IMR-90 (cell line): ENCODE results near the gene DUSP10. TPM values are rescaled to one million over a fixed set of nuclear protein-coding genes. Genes with fewer than 3 reads are reported as not detected.

Experiments
- ATAC-seq: fragments of 200-7000 bp; cut with Tn5 transposase; 2 replicates; pipeline ENCODE4 v1.9.1; 2020; ENCODE audit warnings: low read depth, mild to moderate bottlenecking, moderate library complexity
- BruUV-seq: library from RNA; stranded (reverse); fragments of 400-500 nt; replicated peaks from 2 replicates; lab custom pipeline; 2021; lab: Mats Ljungman, UMichigan
- CTCF ChIA-PET: fragments of 300-600 bp; formaldehyde crosslinking; extraction: SDS; loops from one replicate; lab custom pipeline; 2021; ENCODE audit warnings: antibody characterized with exemption; lab: Yijun Ruan, JAX
- POLR2A ChIA-PET: fragments of 300-600 bp; sonication (Branson Sonifier 250); formaldehyde crosslinking; loops from one replicate; lab custom pipeline; 2022; ENCODE audit warnings: antibody characterized with exemption; ENCODE audit not compliant: unreplicated experiment; lab: Charles Lee
- DNase-seq: peaks from one replicate; pipeline ENCODE4 v3.0.0; 2013
- H2AFZ ChIP-seq: replicated peaks from 2 replicates; pipeline ENCODE3; 2013; ENCODE audit warnings: low read length, mild to moderate bottlenecking; ENCODE audit not compliant: poor library complexity
- H2AK5ac ChIP-seq: 2 replicates; pipeline ENCODE4 v1.6.1; 2013; ENCODE audit warnings: low read depth, low read length, inconsistent platforms
- H2AK9ac ChIP-seq: replicated peaks from 2 replicates; pipeline ENCODE3; 2013; ENCODE audit warnings: mild to moderate bottlenecking, low read depth, low read length, moderate library complexity; ENCODE audit not compliant: poor library complexity
- H2BK120ac ChIP-seq: 2 replicates; pipeline ENCODE4 v1.6.1; 2013; ENCODE audit warnings: low read depth, low read length, inconsistent platforms
- H2BK15ac ChIP-seq: 3 replicates; pipeline ENCODE4 v1.6.1; 2013; ENCODE audit warnings: low read depth, low read length, inconsistent platforms
- H2BK20ac ChIP-seq: 2 replicates; pipeline ENCODE4 v1.6.1; 2013; ENCODE audit warnings: low read depth, mild to moderate bottlenecking, inconsistent platforms, low read length, moderate library complexity
- H2BK5ac ChIP-seq: 2 replicates; pipeline ENCODE4 v1.6.1; 2013; ENCODE audit warnings: mild to moderate bottlenecking, low read depth, low read length, inconsistent platforms; ENCODE audit not compliant: poor library complexity, severe bottlenecking
- H3K14ac ChIP-seq: replicated peaks from 2 replicates; pipeline ENCODE4 v1.6.1; 2013; ENCODE audit warnings: low read depth, low read length, inconsistent platforms
- H3K18ac ChIP-seq: 2 replicates; pipeline ENCODE4 v1.6.1; 2013; ENCODE audit warnings: low read depth, low read length, control low read depth
- H3K23ac ChIP-seq: 2 replicates; pipeline ENCODE4 v1.6.1; 2013; ENCODE audit warnings: low read depth, low read length, inconsistent platforms
- H3K27ac ChIP-seq: 2 replicates; pipeline ENCODE4 v1.5.1; 2013; ENCODE audit warnings: mild to moderate bottlenecking, control low read depth, low read length; ENCODE audit not compliant: insufficient read depth
- H3K27me3 ChIP-seq: 2 replicates; pipeline ENCODE4 v1.6.1; 2013; ENCODE audit warnings: low read length; ENCODE audit not compliant: control insufficient read depth, insufficient read depth
- H3K36me3 ChIP-seq: 2 replicates; pipeline ENCODE4 v1.6.1; 2013; ENCODE audit warnings: low read length, mixed read lengths; ENCODE audit not compliant: control insufficient read depth, insufficient read depth
- H3K4ac ChIP-seq: 2 replicates; pipeline ENCODE4 v1.6.1; 2013; ENCODE audit warnings: low read depth, low read length, inconsistent platforms
- H3K4me1 ChIP-seq: 2 replicates; pipeline ENCODE4 v1.6.1; 2013; ENCODE audit warnings: low read length, mixed read lengths; ENCODE audit not compliant: control insufficient read depth, insufficient read depth
- H3K4me2 ChIP-seq: 2 replicates; pipeline ENCODE4 v1.6.1; 2013; ENCODE audit warnings: low read depth, mild to moderate bottlenecking, control low read depth, low read length, moderate library complexity
- H3K4me3 ChIP-seq: 2 replicates; pipeline ENCODE4 v1.5.1; 2013; ENCODE audit warnings: low read depth, mild to moderate bottlenecking, control low read depth, low read length, moderate library complexity; ENCODE audit not compliant: insufficient read depth
- H3K56ac ChIP-seq: 2 replicates; pipeline ENCODE4 v1.6.1; 2013; ENCODE audit warnings: low read length, inconsistent platforms; ENCODE audit not compliant: insufficient read depth; ENCODE audit errors: extremely low read depth
- H3K79me1 ChIP-seq, 2 experiments: 2 replicates each; pipeline ENCODE4 v1.6.1; 2013; ENCODE audit warnings: low read length in 2 of 2, inconsistent platforms in 1 of 2, low read depth in 1 of 2
- H3K9ac ChIP-seq: 2 replicates; pipeline ENCODE4 v1.6.1; 2013; ENCODE audit warnings: low read depth, low read length, control low read depth
- H3K9me1 ChIP-seq: 2 replicates; pipeline ENCODE4 v1.6.1; 2013; ENCODE audit warnings: low read length, inconsistent platforms; ENCODE audit not compliant: insufficient read depth
- H3K9me3 ChIP-seq: 2 replicates; pipeline ENCODE4 v1.6.1; 2013; ENCODE audit warnings: low read length; ENCODE audit not compliant: control insufficient read depth, insufficient read depth
- H4K20me1 ChIP-seq: 2 replicates; pipeline ENCODE4 v1.6.1; 2013; ENCODE audit warnings: low read length, inconsistent platforms; ENCODE audit not compliant: insufficient read depth
- H4K5ac ChIP-seq: 2 replicates; pipeline ENCODE4 v1.6.1; 2013; ENCODE audit warnings: mild to moderate bottlenecking, low read depth, low read length, control low read depth
- H4K8ac ChIP-seq, 2 experiments: 2 replicates each; pipeline ENCODE4 v1.6.1; 2013; ENCODE audit warnings: low read depth in 2 of 2, low read length in 2 of 2, control low read depth in 1 of 2, inconsistent platforms in 1 of 2
- H4K91ac ChIP-seq: 2 replicates; pipeline ENCODE4 v1.6.1; 2013; ENCODE audit warnings: low read depth, low read length, inconsistent platforms; ENCODE audit not compliant: insufficient read depth
- FOS ChIP-seq: fragments of 150-350 bp; IDR thresholded peaks from 2 replicates; pipeline ENCODE4 v1.6.1; 2016; ENCODE audit warnings: low read depth, low read length
- MAFK ChIP-seq: IDR thresholded peaks from 2 replicates; pipeline ENCODE4 v1.6.1; 2012; ENCODE audit warnings: low read depth, low read length, improper control_type of control experiment
- MAZ ChIP-seq: IDR thresholded peaks from 2 replicates; pipeline ENCODE4 v1.6.1; 2012; ENCODE audit warnings: low read depth, mild to moderate bottlenecking, low read length, improper control_type of control experiment, moderate library complexity, borderline replicate concordance
- POLR2A ChIP-seq: IDR thresholded peaks from 2 replicates; pipeline ENCODE4 v1.6.1; 2012; ENCODE audit warnings: mild to moderate bottlenecking, low read depth, low read length
- RAD21 ChIP-seq: IDR thresholded peaks from 2 replicates; pipeline ENCODE4 v1.6.1; 2012; ENCODE audit warnings: low read length, improper control_type of control experiment
- RFX5 ChIP-seq: IDR thresholded peaks from 2 replicates; pipeline ENCODE4 v1.8.0; 2012; ENCODE audit warnings: low read depth, mild to moderate bottlenecking, low read length, moderate library complexity
- WGBS, 2 experiments: methylation state at CpG; one replicate each; pipeline versions ENCODE4 v1.1.5 to v1.1.7; 2013; ENCODE audit warnings: missing lambda C conversion rate in 2 of 2; ENCODE audit not compliant: insufficient read length in 1 of 2; ENCODE audit errors: extremely low coverage in 2 of 2; 5-methylcytosine and 5-hydroxymethylcytosine counted together
- dilution Hi-C: fragments of 300-500 bp; cut with HindIII; formaldehyde crosslinking; loops from one replicate; pipeline ENCODE4 v1.14.3; 2018; ENCODE audit warnings: low sequenced_read_pairs; ENCODE audit not compliant: unreplicated experiment
- in situ Hi-C: fragments of 300-500 bp; cut with MboI; formaldehyde crosslinking; loops from 3 replicates; pipeline ENCODE4 v1.14.3; 2019; ENCODE audit warnings: low sequenced_read_pairs, inconsistent platforms, mixed read lengths
- intact Hi-C: fragments of 100-400 bp; cut with micrococcal nuclease; formaldehyde crosslinking; loops from 2 replicates; pipeline ENCODE4 v1.10.0; 2022
- polyA plus RNA-seq, 3 experiments: library from polyadenylated mRNA; depleted of rRNA; stranded (reverse); fragments of >200 nt; gene quantifications; 2 replicates each; pipeline ENCODE4 v1.2.3, GENCODE V29; 2012; ENCODE audit warnings: low replicate concordance in 1 of 3
- total RNA-seq: library from RNA; depleted of rRNA; stranded (reverse); fragments of >200 nt; gene quantifications from 2 replicates; pipeline ENCODE4 v1.2.3, GENCODE V29; 2012
- TF ChIP-seq, protein P1 (sequence below): fragments of 150-350 bp; IDR thresholded peaks from 2 replicates; pipeline ENCODE4 v1.6.1; 2016; ENCODE audit warnings: low read depth, mild to moderate bottlenecking, low read length, moderate library complexity, borderline replicate concordance

The DUSP10 gene
- total and polyA plus RNA-seq, 2 of the 4 experiments (the other 2 are of a cell fraction): 41.7 to 59.1 TPM

GRCh38 chr1:221777431-221778072, 35.7 kb upstream of the DUSP10 start:
- Histone ChIP-seq H2AFZ (no peak overlapping the region), H4K91ac (no peak overlapping the region), H3K18ac (no peak overlapping the region), H3K56ac (no peak overlapping the region), H2BK15ac (no peak overlapping the region), H2BK20ac (no peak overlapping the region), H2AK5ac (no peak overlapping the region), H3K27me3 (no peaks in the 10 kb centered on the region), H4K8ac (no peak overlapping the region), H3K4me2 (no peak overlapping the region), H3K4ac (no peak overlapping the region), H3K9me3 (no peaks in the 10 kb centered on the region), H2BK5ac (no peak overlapping the region), H4K5ac (no peak overlapping the region), H3K9me1 (no peaks in the 10 kb centered on the region), H4K20me1 (no peaks in the 10 kb centered on the region), H3K27ac (no peak overlapping the region), H3K36me3 (no peaks in the 10 kb centered on the region), H3K4me3 (no peak overlapping the region), H3K4me1 (no peaks in the 10 kb centered on the region; the same call in 1 of the 2 replicates), H3K14ac (no peak overlapping the region), H3K9ac (no peak overlapping the region), H2BK120ac (no peak overlapping the region), H2AK9ac (no peak overlapping the region), H3K79me1 (no peaks in the 10 kb centered on the region), H3K23ac (no peak overlapping the region)
- dilution Hi-C loops (no loop called here), in situ Hi-C loops (no loop called here), intact Hi-C loops (no loop called here)
- POLR2A ChIA-PET: no interaction called here
- no CpG with 5 or more reads among the region's 8 CpGs for WGBS, 2 experiments
- no peak for TF ChIP-seq RFX5
- TF ChIP-seq, protein P1, sequence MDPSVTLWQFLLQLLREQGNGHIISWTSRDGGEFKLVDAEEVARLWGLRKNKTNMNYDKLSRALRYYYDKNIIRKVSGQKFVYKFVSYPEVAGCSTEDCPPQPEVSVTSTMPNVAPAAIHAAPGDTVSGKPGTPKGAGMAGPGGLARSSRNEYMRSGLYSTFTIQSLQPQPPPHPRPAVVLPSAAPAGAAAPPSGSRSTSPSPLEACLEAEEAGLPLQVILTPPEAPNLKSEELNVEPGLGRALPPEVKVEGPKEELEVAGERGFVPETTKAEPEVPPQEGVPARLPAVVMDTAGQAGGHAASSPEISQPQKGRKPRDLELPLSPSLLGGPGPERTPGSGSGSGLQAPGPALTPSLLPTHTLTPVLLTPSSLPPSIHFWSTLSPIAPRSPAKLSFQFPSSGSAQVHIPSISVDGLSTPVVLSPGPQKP: no peak
- no peak for TF ChIP-seq MAFK
- no peak for TF ChIP-seq FOS
- no peak for TF ChIP-seq RAD21
- no peak for TF ChIP-seq POLR2A
- no peak for TF ChIP-seq MAZ
- ATAC-seq (no peak), DNase-seq (no peak)
- no TSS peak for BruUV-seq
- CTCF ChIA-PET: interaction anchor here (0.6 kb wide), 1 partner anchor 8 kb away, joined by 3 read pairs; no protein-coding TSS in a partner anchor
